HG03378 (cell line): ENCODE measurements around the gene OR52B2.
A peak's percentile ranks its signal among the peaks of the same experiment; 100 is the strongest.

Experiments used
- ATAC-seq: cut with Tn5 transposase; IDR thresholded peaks from one replicate; pipeline ENCODE4 v1.9.1; 2021; ENCODE audit warnings: mild to moderate bottlenecking, moderate library complexity; ENCODE audit not compliant: unreplicated experiment

OR52B2 gene

DNA sequence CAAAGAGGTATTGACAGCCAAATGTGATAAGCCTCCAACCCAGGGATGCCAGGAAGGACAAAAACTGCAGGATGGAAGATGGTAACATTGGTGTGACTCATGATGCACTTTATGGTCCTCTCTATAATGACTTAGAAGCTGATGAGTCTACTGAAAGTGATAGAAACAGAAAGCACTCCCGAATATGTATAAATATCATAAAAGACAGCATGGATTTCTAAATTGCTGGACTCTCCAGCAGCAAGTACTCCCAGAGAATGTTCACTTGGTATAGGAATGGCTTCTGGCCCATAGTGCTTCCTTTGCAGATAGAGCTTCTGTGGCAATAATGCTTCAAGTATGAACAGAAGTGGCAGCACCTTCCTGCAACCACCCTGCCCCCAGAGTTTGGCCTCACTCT is at the start of gene OR52B2:
TSS of gene OR52B2 (minus strand) at position 101 of the 400 bp plus-strand sequence. CDS start at position 101, 0 bp downstream.
- ATAC-seq: no peak

DNA sequence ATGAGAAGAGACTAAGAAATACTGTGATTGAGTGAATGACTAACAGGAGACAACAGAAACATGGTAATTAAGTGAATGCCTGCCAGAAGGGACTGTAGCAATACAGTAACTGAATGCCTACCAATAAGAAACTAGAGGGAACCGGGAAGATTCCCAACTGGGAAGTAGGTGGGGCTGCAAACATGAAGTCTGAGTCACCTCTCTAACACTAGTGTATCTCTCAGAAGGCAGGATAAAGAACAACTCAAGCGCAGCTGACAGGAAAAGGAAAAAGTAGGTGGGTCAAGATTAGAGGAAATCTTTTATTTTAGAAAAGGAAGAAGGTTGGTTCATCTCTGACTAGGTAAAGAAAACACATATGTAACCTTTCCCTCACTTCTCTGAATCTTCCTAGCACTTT is 49.2 kb upstream of the OR52B2 start:
- no peak for ATAC-seq

DNA sequence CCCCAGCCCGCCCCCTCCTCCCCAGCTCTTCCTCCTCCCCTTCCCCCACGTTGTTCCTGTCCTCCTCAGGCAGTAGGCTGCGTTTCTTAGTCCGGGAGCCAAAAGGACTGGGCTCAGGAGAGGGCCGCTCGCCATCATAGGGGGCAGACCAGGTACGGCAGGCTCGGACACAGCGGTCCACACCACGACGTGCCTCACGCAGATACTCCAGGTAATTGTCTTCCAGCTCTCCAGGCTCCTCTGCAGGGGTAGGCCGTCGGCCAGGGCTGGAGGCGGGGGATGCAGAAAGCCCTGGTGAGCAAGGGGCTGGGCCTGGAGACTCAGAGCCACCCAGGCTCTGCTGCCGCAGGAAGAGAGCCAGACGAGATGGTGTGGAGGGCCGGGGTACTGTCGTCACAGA is 47.6 kb upstream of the OR52B2 start:
- no peak for ATAC-seq

DNA sequence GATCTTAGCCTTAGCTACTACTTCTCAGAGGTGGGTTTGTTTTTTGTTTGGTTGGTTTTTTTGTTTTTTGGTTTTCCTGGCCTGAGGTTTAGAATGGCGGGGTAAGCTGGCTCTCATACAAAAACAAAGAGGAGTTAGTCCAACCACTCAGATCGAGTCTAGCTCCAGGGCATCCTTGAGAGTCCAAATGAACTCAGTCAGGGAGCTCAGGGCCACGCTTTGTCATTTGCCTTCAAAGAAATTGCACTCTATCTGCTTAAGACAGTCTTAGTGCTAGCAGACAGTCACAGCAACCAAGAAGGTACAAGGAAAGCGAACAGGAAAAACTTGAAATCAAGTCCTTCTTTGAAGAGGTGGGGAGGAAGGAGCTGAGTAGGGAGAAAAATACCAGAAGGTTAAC is 46.4 kb upstream of the OR52B2 start:
- no peak for ATAC-seq

DNA sequence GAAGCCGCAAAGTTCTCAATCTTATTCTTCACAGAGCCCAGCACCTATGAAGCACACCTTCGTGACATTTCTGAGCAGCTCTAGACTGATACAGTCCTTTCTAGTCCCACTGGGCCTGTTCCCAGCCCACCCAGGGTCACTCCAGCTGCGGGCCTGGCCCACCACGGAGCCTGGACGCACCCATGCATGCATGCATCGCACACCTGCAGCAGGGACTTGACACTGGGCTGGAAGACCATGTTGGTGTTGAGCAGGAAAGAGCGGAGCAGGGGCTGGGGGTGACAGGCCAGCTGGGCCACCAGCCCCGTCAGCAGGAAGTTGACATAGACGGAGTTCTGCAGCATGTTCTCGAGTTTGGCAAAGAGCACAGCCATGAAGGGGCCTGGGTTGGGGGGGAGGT is 44.4 kb upstream of the OR52B2 start:
- ATAC-seq: no peak

DNA sequence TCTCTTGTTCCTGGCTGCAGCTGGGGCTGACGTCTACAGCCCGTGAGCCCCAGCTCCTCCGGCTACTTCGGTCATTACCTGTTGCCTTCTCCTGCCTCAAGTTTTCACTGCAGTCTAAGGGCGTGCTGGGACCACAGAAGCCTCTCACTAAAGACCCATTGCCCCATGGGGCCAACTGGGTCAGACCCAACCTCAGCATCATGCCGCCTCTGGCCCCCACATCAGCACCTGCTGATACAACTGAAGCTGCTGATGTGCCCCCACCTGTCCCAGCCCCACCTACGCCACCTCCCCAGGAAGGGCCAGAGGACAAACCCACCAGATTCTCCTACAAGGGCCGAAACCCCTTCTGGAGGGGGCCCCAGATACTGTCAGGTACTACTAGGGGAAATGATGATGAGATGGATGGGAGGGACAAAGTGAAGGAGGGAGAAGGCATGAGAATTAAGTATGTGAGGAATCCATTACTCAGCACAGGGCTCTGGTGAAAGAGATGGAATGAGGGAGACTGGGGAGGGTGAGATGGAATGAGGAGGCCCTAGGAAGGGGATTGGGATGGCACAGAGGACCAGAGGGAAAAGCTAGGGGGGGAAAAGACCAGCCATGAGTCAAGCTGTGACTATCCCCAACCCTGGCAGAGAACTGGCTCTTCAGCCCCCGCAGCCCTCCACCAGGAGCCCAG is 40.3 kb upstream of the OR52B2 start:
- no peak for ATAC-seq

DNA sequence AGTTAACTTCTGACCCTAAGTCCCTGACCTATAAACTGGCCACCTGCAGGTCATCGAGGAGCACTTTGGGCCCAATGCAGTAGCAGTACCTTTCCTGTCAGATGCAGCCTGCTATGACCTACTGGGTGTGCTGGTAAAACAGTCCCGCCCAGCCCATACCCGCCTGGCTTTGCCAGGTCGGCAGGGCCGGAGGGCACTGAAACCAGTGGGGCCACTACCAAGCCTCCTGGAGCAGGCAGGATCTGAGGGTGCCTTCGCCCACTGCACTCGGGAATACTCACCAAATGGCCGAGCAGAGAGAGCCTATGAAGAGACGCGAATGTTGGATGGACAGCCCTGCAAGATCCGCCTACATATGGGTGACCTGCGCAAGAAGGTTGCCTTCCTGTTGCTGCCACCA is 39.7 kb upstream of the OR52B2 start:
- ATAC-seq: no peak

DNA sequence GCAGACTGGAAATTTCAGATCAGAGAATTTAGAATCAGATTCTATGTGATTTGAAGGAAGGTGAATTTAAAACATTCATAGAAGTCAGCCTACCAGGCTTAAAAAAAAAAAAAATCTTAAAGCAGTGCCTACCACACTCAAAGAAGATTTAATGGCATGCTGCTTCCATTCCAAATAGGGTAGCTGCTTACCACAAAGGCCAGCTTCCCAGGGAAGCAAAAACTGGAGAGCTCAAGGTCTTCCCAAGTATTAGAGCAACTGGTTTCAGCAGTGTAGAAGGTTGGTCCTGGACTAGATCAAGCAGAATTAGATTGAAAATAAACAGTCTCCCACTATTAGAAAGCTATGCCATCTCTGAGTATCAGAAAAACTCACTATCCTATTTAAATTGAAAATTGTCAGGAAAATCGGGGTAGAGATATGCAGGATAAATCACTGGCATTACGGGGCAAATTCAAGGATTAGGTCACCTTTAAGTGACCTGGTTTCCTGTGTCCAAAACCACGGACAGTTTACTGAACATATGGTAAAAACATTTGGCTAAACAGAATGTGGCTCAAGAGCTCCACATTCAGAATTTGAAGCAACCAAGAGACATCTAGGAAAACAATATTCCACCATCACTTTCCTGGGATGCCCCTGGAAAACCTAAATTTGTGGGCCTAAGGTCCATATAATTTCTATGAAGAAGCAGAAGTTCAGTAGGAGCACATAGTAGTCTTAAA is 36.5 kb upstream of the OR52B2 start:
- no peak for ATAC-seq

DNA sequence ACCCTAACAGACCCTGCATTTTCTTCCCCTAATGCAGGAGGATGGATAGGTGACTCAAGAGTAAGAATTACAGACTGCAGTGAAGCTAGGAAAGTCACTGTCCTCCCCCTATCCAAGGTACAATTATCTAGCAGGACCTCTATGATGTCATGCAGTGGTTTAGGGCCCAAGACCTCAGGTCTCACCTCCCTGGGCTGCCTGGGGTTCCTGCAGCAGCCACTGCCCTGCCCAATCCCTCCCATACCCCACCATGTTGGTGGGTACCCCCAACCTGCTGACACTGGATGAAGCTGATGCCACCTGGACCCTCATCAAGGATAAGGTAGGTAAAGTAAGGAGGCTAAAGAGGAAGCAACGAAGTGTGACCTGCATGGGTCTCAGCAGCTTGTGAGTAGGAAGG is 35.2 kb upstream of the OR52B2 start, which contains the start of gene C11orf42:
TSS of gene C11orf42 (plus strand) at position 192 of the 400 bp plus-strand sequence. CDS start at position 251, 59 bp downstream.
- ATAC-seq: no peak

DNA sequence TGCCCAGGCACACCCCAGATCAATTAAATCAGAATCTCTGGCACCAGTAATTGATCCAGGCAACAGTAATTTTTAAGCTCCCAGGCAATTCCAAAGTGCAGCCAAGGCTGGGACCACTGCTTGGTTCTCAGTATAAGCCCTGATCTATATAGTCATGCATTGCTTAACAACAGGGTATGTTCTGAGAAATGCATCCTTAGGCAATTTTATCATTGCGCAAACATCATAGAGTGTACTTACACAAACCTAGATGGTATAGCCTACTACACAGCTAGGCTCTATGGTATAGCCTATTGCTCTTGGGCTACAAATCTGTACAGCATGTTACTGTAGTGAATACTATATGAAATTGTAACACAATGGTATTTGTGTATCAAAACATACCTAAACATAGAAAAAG is 34.6 kb upstream of the OR52B2 start:
- no peak for ATAC-seq

DNA sequence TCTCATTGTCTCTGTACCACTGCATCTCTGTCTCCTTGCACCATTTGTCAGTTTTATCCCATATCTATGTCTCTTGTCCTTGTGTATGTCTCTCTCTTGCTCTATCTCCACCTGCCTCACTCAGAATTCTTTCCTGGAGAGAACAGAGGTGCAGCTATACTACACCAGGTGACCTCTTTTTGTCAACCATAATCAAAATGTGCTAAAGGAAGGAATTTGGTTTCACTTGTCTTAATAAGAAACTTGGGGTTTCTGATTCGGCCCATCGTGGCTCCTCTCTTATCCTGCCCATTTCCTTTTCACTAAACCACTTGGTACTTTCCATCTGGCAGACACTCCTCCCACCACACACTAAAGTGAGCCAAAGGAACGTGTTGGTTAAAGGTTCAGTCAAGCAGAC is 33.2 kb upstream of the OR52B2 start:
- peak; percentile 74 for ATAC-seq

DNA sequence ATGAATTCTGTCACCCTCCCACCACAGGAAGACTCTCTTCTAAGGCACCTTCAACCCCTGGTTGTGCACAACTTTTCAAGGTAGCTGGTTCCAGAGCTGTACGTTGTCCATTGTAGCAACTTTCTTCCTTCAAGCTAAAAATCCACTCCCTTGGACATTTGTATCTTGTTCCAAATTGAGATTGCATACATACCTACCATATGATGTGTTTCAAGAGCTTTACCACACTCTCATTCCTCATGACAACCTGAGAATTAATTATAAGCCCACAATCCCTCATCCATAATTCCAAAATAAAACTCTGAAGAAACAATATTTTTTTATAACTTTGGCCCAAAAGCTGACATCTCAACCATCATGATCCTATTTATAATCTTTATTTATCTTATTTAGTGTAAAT is 31.9 kb upstream of the OR52B2 start:
- ATAC-seq: no peak

DNA sequence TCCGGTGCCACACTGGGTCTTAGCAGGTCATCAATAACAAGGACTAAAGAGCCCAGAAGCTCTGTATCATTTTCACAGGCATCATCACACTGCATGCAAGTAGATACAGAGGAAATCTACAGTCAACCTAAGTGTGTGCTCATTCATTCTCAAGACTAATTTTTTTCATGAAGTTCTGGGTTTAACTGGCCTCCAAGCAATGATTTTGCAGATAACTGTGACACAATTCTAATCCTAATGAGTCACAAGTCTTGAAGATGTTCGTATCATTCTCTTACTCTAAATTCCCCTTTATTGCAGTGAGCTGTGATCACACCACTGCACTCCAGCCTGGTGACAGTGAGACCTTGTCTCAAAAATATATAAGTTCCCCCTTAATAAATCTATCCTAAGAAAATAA is 31.4 kb upstream of the OR52B2 start:
- no peak for ATAC-seq

DNA sequence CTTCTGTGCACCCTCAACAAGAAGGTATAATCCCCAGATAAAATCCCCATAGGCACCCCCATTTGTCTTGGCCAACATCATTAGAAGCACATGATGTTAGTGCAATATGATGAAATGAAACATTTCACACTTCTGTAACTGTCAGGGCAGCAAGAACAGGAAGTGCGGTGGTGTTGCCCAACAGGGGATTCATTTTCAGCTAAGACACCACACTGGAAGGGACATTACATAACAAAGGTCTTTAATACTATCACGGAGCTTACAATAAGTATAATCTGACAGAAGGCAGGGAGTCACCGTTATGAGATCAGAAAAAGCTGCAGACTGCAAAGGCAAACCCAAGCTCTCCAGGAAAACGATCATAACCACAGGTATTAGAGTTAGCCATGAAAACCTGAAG is 30.8 kb upstream of the OR52B2 start:
- ATAC-seq: no peak

DNA sequence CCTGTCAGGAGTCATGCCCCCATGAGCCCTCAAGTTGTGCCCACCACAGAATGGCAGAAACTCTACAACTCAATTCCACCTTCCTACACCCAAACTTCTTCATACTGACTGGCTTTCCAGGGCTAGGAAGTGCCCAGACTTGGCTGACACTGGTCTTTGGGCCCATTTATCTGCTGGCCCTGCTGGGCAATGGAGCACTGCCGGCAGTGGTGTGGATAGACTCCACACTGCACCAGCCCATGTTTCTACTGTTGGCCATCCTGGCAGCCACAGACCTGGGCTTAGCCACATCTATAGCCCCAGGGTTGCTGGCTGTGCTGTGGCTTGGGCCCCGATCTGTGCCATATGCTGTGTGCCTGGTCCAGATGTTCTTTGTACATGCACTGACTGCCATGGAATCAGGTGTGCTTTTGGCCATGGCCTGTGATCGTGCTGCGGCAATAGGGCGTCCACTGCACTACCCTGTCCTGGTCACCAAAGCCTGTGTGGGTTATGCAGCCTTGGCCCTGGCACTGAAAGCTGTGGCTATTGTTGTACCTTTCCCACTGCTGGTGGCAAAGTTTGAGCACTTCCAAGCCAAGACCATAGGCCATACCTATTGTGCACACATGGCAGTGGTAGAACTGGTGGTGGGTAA is 29.2 kb upstream of the OR52B2 start, which contains the start of gene OR52W1:
TSS of gene OR52W1 (plus strand) at position 51 of the 637 bp plus-strand sequence. CDS start at position 51, 0 bp downstream.
- no peak for ATAC-seq

DNA sequence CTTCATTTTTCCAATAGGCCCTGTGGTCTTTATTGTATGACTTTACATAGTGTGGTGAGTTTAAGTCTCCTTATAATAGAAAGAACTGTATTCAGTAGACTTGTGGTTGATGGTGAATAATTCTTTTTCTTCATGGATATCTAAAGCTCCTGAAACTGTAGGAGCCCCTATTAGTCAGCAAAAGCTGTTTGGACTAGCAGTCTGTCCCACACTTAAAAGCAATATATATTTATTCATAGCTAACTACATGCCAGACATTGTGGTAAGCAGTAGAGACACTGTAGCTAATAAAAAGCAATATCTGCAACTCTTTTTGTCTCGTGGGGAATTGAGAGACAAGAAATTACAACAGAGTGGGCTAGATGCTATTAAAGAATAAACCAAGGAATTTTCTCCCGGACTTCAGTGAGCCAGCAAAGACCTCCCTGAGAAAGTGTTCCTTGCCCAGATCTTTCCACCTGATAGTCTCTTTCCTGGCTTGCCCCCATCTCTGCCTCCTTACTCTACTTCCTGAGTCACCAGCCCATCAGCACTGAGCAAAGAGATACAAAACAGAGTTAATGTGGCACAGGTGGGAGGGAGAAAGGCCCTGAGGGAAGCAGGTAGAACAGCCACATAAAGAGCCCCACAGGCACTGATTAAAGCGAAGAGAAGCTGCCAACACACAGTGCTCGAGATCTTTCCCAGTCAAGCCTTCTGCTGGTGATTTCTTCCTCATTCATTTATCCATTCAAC is 27.5 kb upstream of the OR52B2 start:
- ATAC-seq: no peak

DNA sequence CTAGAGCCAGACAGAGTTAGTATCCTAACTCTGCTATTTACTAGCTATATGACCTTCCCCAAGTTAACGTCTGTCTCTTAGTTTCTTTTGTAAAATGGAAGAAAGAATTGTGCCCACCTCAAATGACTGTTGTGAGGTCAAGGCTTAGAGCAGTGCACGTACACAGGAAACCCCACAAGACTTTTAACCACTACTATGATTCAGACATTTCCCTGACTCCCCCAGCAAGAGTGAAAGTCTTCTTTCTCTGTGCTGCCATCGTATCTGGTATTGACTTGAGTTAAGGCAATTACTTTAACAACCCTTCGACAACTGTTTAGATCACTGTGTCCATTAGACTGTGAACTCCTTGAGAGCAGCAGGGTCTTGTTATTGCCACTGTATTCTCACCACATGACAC is 26.3 kb upstream of the OR52B2 start:
- ATAC-seq: no peak

DNA sequence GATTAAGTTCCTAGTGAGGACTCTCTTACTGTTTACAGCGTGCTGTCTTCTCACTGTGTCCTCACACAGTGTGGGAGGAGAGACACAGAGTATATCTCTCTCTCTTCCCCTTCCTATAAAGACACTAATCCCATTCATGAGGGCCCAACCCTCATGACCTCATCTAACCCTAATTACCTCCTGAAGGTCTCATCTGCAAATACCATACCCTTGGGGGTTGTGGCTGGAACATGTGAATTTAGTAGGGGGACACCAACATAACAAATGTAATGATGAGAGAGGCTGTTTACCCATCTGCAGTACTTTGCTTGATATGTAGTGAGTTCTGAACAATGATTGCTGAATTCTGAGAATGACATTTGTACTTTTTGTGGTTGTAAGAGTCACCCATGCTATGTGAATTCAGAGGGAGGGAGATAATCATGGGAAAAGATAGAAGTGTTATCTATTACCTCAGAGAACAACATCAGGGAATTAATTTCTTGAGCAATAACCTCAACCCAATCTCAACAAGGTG is 24.0 kb upstream of the OR52B2 start:
- no peak for ATAC-seq

DNA sequence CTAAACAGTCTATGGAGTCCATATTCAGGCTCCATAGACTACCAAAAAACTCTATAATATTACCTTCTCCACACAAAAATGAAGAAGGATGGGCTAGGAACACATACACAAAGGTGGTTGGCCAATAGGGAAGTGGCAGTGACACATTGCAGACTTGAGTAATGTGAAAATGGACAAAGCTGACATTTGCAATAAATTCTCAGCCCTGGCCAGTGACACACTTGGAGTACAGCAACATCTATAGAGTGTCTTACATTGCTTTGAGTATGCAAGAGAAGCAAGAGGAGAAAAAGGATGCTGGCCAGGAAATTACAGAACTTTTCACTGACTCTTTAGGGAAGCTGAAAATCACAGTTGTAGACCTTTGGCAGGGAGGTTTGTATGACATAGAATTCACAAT is 21.6 kb upstream of the OR52B2 start:
- no peak for ATAC-seq

DNA sequence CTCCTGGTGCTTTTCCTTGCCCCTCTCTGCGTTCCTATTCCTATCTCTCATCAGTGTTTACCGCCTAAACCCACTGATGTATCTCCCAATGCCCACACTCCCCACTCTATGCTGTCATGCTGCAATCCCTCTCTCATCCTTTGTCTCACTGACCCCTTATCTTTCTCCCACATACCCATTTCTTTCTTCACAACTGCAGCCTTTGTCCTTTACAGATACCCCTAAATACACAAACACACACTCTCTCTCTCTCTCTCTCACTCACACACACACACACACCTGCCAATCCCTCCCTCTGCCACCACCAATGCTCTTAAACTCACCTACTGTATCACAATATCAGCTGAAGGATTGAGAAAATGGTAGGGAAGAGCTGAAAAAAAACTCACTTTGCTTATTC is 5.3 kb upstream of the OR52B2 start:
- no peak for ATAC-seq
